ENCODE results near the gene CLPSL1. TPM values are rescaled to one million over a fixed set of nuclear protein-coding genes. Genes with fewer than 3 reads are reported as not detected.

Gene CLPSL1
- total and polyA plus RNA-seq, 2 donors (not counting 1 experiment from before 2014, with no cell fraction given) = not detected

DNA sequence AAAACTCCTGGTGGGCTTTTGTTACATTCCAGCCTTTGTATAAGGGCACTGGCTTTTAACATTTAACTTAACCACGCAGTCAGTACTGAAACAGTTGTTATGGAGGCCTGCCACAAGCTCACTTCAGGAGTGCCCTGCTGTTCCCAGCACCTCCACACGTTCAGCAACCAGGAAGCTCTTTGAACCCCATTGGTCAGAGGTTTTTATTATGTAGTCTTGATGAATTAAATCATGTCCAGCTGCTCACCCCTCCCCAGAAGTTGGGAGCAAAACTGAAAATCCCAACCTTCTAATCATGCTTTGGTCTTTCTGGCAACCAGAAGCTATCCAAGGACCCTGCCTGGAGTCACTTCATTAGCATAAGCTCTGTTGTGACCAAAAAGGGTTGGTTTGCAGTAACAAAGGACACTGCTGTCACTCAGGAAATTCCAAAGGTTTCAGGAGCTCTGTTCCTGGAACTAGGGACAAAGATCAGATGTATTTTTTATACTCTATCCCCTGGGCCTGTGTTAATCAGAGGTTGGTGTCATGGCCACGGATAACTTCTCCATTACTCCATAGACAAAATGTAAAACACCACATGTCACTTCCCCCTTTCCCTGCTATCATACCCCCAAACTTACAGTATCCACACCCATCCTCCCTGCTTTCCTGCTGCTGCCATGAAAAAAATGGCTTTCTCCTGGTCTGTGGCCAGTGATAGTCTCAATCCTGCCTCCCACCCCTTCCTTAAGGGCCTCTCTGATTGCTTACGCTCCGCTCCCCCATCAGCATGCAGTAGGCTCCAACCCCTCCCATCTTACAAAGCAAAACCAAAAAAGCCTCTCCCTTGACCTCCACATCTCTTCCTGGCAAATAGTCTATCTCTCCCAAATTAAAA is 40.9 kb upstream of the CLPSL1 start:
- no peak for DNase-seq (ENCODE audit: low read depth in 2 of 2)
- no peak overlapping the region for H3K9ac ChIP-seq (ENCODE audit: insufficient read depth, low read length)
- no peak overlapping the region for H3K4me2 ChIP-seq (ENCODE audit: extremely low read depth, insufficient read depth, low read length)
- H2AFZ ChIP-seq (ENCODE audit: low read length) = no peak overlapping the region
- H3K4me3 ChIP-seq (replicated peaks in 1 of 4; ENCODE audit: control extremely low read depth in 1 of 4, insufficient read depth in 1 of 4, low read depth in 3 of 4, low read length in 4 of 4) = no peak overlapping the region
- no peak for TF ChIP-seq EZH2 (IDR thresholded peaks at IDR 0.05; ENCODE audit: low read length, missing control alignments)
- TF ChIP-seq, protein P1, sequence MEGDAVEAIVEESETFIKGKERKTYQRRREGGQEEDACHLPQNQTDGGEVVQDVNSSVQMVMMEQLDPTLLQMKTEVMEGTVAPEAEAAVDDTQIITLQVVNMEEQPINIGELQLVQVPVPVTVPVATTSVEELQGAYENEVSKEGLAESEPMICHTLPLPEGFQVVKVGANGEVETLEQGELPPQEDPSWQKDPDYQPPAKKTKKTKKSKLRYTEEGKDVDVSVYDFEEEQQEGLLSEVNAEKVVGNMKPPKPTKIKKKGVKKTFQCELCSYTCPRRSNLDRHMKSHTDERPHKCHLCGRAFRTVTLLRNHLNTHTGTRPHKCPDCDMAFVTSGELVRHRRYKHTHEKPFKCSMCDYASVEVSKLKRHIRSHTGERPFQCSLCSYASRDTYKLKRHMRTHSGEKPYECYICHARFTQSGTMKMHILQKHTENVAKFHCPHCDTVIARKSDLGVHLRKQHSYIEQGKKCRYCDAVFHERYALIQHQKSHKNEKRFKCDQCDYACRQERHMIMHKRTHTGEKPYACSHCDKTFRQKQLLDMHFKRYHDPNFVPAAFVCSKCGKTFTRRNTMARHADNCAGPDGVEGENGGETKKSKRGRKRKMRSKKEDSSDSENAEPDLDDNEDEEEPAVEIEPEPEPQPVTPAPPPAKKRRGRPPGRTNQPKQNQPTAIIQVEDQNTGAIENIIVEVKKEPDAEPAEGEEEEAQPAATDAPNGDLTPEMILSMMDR (conservative IDR thresholded peaks at IDR 0.05 in 1 of 2, IDR thresholded peaks at IDR 0.05 in 1 of 2; ENCODE audit: low read depth in 1 of 2, low read length in 2 of 2) = no peak
- no peaks in the 10 kb centered on the region for H4K20me1 ChIP-seq (ENCODE audit: control insufficient read depth, extremely low read depth, insufficient read depth, low read length)
- no peaks in the 10 kb centered on the region for H3K4me1 ChIP-seq (ENCODE audit: control insufficient read depth, extremely low read depth, insufficient read depth, low read length)
- no peak overlapping the region for H3K27ac ChIP-seq (ENCODE audit: insufficient read depth, low read length)
- no peaks in the 10 kb centered on the region for H3K36me3 ChIP-seq (ENCODE audit: control insufficient read depth, insufficient read depth, low read length)
- no peaks in the 10 kb centered on the region for H3K79me2 ChIP-seq (ENCODE audit: control insufficient read depth, insufficient read depth, low read length)
- no peaks in the 10 kb centered on the region for H3K27me3 ChIP-seq (ENCODE audit: control insufficient read depth, insufficient read depth, low read length)
- H3K9me3 ChIP-seq (ENCODE audit: control insufficient read depth, insufficient read depth, low read depth, low read length) = no peaks in the 10 kb centered on the region

DNA sequence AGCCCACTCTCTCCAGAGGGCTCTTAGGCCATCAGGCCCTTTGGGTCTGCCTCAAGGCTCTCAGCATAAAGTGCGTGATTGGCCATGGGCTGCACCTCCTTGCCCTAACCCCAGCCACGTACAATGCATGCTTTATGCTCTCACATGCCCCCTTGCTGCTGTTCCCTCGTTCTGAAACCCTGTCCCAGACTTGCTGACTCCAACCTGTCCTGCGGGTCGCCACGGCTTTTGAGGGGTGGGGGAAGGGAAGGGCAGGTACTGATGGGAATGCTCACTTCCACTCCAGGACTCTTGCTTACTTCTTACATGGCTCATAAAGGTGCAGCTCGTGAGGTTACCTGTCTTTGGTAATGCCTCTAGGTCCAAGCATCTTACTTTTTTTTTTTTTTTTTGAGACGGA is 38.0 kb upstream of the CLPSL1 start:
- Histone ChIP-seq H3K9me3 (ENCODE audit: control insufficient read depth, insufficient read depth, low read depth, low read length) (no peaks in the 10 kb centered on the region), H2AFZ (ENCODE audit: low read length) (no peak overlapping the region), H3K27ac (ENCODE audit: insufficient read depth, low read length) (no peak overlapping the region), H3K9ac (ENCODE audit: insufficient read depth, low read length) (no peak overlapping the region), H3K4me2 (ENCODE audit: extremely low read depth, insufficient read depth, low read length) (no peak overlapping the region), H3K4me3 (replicated peaks in 1 of 4; ENCODE audit: control extremely low read depth in 1 of 4, insufficient read depth in 1 of 4, low read depth in 3 of 4, low read length in 4 of 4) (no peak overlapping the region), H3K79me2 (ENCODE audit: control insufficient read depth, insufficient read depth, low read length) (no peaks in the 10 kb centered on the region), H3K4me1 (ENCODE audit: control insufficient read depth, extremely low read depth, insufficient read depth, low read length) (no peaks in the 10 kb centered on the region), H3K36me3 (ENCODE audit: control insufficient read depth, insufficient read depth, low read length) (no peaks in the 10 kb centered on the region), H4K20me1 (ENCODE audit: control insufficient read depth, extremely low read depth, insufficient read depth, low read length) (no peaks in the 10 kb centered on the region), H3K27me3 (ENCODE audit: control insufficient read depth, insufficient read depth, low read length) (peaks cover 6% of the 10 kb centered on the region)
- DNase-seq (ENCODE audit: low read depth in 2 of 2) = no peak
- TF ChIP-seq EZH2 (IDR thresholded peaks at IDR 0.05; ENCODE audit: low read length, missing control alignments) = no peak
- TF ChIP-seq, protein P1 (conservative IDR thresholded peaks at IDR 0.05 in 1 of 2, IDR thresholded peaks at IDR 0.05 in 1 of 2; ENCODE audit: low read depth in 1 of 2, low read length in 2 of 2) = no peak

DNA sequence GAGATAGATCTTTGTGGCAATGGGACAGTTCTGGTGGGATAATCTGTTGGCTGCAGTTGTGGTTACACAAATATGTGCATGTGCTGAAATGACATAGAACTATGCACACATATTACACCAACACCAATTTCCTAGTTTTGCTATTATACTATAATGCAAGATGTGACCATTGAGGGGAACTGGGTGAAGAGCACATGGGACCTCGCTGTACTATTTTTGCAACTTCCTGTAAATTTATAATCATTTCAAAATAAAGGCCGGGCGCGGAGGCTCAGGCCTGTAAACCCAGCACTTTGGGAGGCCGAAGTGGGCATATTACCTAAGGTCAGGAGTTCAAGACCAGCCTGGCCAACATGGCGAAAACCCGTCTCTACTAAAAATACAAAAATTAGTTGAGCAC is 35.3 kb upstream of the CLPSL1 start:
- DNase-seq (ENCODE audit: low read depth in 2 of 2) = no peak
- Histone ChIP-seq H3K4me2 (ENCODE audit: extremely low read depth, insufficient read depth, low read length) (no peak overlapping the region), H3K36me3 (ENCODE audit: control insufficient read depth, insufficient read depth, low read length) (no peaks in the 10 kb centered on the region), H3K27ac (ENCODE audit: insufficient read depth, low read length) (no peak overlapping the region), H3K9ac (ENCODE audit: insufficient read depth, low read length) (no peak overlapping the region), H3K4me3 (replicated peaks in 1 of 4; ENCODE audit: control extremely low read depth in 1 of 4, insufficient read depth in 1 of 4, low read depth in 3 of 4, low read length in 4 of 4) (no peak overlapping the region), H3K27me3 (ENCODE audit: control insufficient read depth, insufficient read depth, low read length) (peaks cover 8% of the 10 kb centered on the region), H4K20me1 (ENCODE audit: control insufficient read depth, extremely low read depth, insufficient read depth, low read length) (no peaks in the 10 kb centered on the region), H3K9me3 (ENCODE audit: control insufficient read depth, insufficient read depth, low read depth, low read length) (no peaks in the 10 kb centered on the region), H3K79me2 (ENCODE audit: control insufficient read depth, insufficient read depth, low read length) (no peaks in the 10 kb centered on the region), H2AFZ (ENCODE audit: low read length) (no peak overlapping the region), H3K4me1 (ENCODE audit: control insufficient read depth, extremely low read depth, insufficient read depth, low read length) (no peaks in the 10 kb centered on the region)
- TF ChIP-seq, protein P1 (conservative IDR thresholded peaks at IDR 0.05 in 1 of 2, IDR thresholded peaks at IDR 0.05 in 1 of 2; ENCODE audit: low read depth in 1 of 2, low read length in 2 of 2) = no peak
- TF ChIP-seq EZH2 (IDR thresholded peaks at IDR 0.05; ENCODE audit: low read length, missing control alignments) = no peak

Data from fibroblast of lung (primary cell).